Effector memory CD8-positive, alpha-beta T cell (primary cell): ENCODE measurements around the gene RABGAP1L.
"Not testable (repeated sequence)": the region's sequence is repeated elsewhere in the genome, so short reads cannot be mapped to it uniquely, and the experiment has no call there.

Source experiments
- ATAC-seq: fragments of 150-1000 bp; cut with Tn5 transposase; replicated peaks from 2 replicates; pipeline ENCODE4 v1.10.0; 2021; ENCODE audit warnings: mild to moderate bottlenecking, moderate library complexity
- DNase-seq, 3 experiments: peaks; one replicate each; pipeline ENCODE4 v3.0.0; 2021
- H3K27ac Mint-ChIP-seq, 2 donors: one replicate each; pipeline ENCODE4 v1.8.0; 2022; ENCODE audit warnings: mild to moderate bottlenecking in 2 of 2, mixed read lengths in 2 of 2, moderate library complexity in 2 of 2
- H3K27me3 Mint-ChIP-seq, 2 donors: one replicate each; pipeline ENCODE4 v1.8.0; 2022; ENCODE audit warnings: mixed read lengths in 2 of 2
- H3K36me3 Mint-ChIP-seq: one replicate; pipeline ENCODE4 v1.8.0; 2022; ENCODE audit warnings: mild to moderate bottlenecking, moderate library complexity, mixed read lengths; ENCODE audit not compliant: insufficient read depth
- H3K4me1 Mint-ChIP-seq, 2 donors: one replicate each; pipeline ENCODE4 v1.8.0; 2022; ENCODE audit warnings: low read depth in 2 of 2, mixed read lengths in 2 of 2
- H3K4me3 Mint-ChIP-seq, 2 donors: one replicate each; pipeline ENCODE4 v1.8.0; 2022; ENCODE audit warnings: mild to moderate bottlenecking in 2 of 2, mixed read lengths in 2 of 2, moderate library complexity in 2 of 2
- H3K9me3 Mint-ChIP-seq, 2 donors: one replicate each; pipeline ENCODE4 v1.8.0; 2022; ENCODE audit warnings: mixed read lengths in 2 of 2
- total RNA-seq, 9 experiments: gene quantifications; one replicate each; lab custom pipeline; 2026; lab: John Stamatoyannopoulos, UW

Gene RABGAP1L
- total RNA-seq = 63.3 to 373 (median 195) reads per million in 9 experiments

DNA sequence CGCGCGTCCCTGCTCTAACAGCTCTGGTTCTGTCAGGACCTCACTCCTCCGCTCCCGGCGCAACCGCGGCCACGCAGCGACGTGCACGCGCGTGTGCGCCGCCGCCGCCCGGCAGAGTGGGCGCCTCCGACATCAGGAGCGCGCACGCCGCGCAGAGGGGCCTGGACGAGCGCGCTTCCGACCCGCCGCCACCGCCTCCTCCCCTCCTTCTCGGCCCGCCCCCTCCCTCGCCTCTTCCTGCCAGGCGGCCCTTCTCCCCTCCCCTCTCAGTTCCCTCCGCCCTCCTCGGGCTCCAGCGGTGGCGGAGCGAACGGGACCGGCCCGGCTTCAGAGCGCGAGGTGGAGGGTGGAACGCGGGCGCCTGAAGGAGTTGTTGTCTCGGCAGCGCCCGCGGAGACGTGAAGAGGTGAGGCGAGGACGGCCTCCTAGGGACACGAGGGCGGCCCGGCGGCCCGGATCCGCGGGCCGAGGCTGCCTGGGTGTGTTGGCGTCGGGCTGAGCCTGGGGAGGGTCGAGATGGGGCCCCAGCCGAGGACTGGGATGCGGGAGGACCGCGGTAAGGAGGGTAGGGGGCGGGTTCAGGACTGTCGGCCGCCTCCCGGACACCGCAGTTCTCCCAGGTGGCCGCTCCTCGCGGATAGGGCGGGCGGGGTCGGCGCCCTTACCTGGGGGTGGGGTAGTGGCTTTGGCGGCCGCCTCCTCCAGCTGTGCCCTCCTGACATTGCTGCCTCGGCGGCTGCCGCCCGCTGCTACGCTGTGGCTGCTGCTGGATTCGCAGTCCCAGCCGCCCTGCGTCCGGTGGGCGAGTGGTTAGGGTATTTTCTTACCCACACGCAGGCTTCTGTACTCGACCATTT, at the start of gene RABGAP1L:
TSS of gene RABGAP1L (plus strand) at position 269 of the 857 bp plus-strand sequence.
- Mint-ChIP-seq H3K4me1 (peaks cover 40 to 69% of the 10 kb centered on the region in 2 donors), H3K36me3 (peaks cover 20% of the 10 kb centered on the region), H3K27me3 (no peaks in the 10 kb centered on the region), H3K4me3 (peak within 1 kb of the TSS; percentile 95 to 96), H3K27ac (peak within 1 kb of the TSS; percentile 96), H3K9me3 (no peaks in the 10 kb centered on the region)
- ATAC-seq = peak; percentile 78
- peak; percentile 86 to 88 (median 88) for DNase-seq

DNA sequence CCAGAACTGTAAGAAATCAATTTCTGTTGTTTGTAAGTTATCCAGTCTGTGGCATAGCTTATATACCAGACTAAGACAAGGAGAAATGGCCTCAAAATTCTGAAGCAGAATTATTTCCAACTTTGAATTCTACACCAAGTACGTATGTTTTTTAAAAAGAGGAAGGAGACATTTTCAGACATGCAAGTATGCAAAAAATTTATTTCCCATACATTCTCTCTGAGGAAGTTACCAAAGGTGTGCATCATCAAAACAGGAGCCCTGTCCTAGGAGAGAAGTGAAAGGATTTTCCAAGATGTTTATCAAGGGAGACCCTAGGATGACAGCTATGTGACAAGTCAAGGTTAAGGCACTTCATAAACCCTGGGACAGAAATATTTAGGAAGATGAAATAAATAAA, 49.3 kb upstream of the RABGAP1L start:
- Mint-ChIP-seq H3K36me3 (no peaks in the 10 kb centered on the region), H3K27ac (no peak overlapping the region), H3K4me1 (no peaks in the 10 kb centered on the region)

GRCh38 chr1:174112489-174113162, 46.7 kb upstream of the RABGAP1L start:
- Mint-ChIP-seq H3K36me3 (no peaks in the 10 kb centered on the region), H3K9me3 (no peaks in the 10 kb centered on the region), H3K27me3 (peaks cover 0 to 7% of the 10 kb centered on the region in 2 donors), H3K4me3 (no peak overlapping the region), H3K4me1 (no peaks in the 10 kb centered on the region), H3K27ac (no peak overlapping the region)
- no peak for DNase-seq
- no peak for ATAC-seq

More for the DNA sequence above, 49.3 kb upstream of the RABGAP1L start:
- H3K9me3 Mint-ChIP-seq = no peaks in the 10 kb centered on the region
- no peak for DNase-seq
- H3K4me3 Mint-ChIP-seq = no peak overlapping the region
- H3K27me3 Mint-ChIP-seq = peaks cover 0 to 18% of the 10 kb centered on the region in 2 donors
- no peak for ATAC-seq

- DNase-seq (no peak), ATAC-seq (no peak)
- no peak overlapping the region for H3K4me3 Mint-ChIP-seq
- H3K9me3 Mint-ChIP-seq = no peaks in the 10 kb centered on the region
- no peaks in the 10 kb centered on the region for H3K4me1 Mint-ChIP-seq
- H3K27ac Mint-ChIP-seq = no peak overlapping the region
- H3K27me3 Mint-ChIP-seq = peaks cover 0 to 1% of the 10 kb centered on the region in 2 donors
- no peaks in the 10 kb centered on the region for H3K36me3 Mint-ChIP-seq
Observed at GRCh38 chr1:174114106-174114505, 45.2 kb upstream of the RABGAP1L start.

DNA sequence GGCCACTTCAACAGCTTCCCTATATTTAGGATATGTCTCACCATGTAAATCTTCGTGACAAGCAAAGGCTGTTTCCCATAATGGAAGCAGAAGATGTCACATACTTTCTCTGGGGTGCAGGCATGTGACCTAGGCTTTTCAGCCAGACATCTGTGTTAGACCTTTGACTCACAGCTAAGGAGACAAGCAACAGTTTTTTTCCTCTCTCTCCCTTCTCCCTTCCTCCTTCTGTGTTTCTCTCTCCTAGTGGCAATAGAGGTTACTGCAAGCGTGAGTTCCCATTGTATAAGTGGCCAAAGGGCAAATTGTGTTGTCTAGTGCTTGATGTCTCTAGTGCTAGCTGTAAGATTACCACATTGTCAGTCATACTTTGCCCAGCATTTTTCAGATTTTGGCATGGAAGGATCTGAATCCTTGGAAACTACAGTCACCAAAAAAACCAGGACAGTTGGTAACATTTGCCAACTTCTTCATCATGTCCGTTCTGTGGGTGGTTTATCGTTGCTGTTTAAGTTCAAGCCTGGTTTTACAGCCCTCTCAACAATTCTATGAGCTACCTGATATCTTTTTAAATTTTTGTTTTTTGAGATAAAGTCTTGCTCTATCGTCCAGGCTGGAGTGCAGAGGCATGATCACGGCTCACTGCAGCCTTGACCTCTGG, 44.4 kb upstream of the RABGAP1L start:
- Mint-ChIP-seq H3K9me3 (no peaks in the 10 kb centered on the region), H3K27ac (no peak overlapping the region), H3K27me3 (no peaks in the 10 kb centered on the region), H3K36me3 (no peaks in the 10 kb centered on the region), H3K4me1 (no peaks in the 10 kb centered on the region), H3K4me3 (no peak overlapping the region)
- peak; percentile 71 for ATAC-seq
- peak; percentile 15 to 32 (median 20) for DNase-seq

- Mint-ChIP-seq H3K4me1 (no peaks in the 10 kb centered on the region), H3K27ac (no peak overlapping the region), H3K9me3 (peaks cover 0 to 2% of the 10 kb centered on the region in 2 donors), H3K27me3 (no peaks in the 10 kb centered on the region), H3K4me3 (no peak overlapping the region), H3K36me3 (no peaks in the 10 kb centered on the region)
- ATAC-seq (no peak), DNase-seq (no peak)
Observed at GRCh38 chr1:174116042-174116441, 43.3 kb upstream of the RABGAP1L start.

- Mint-ChIP-seq H3K4me3 (no peak overlapping the region), H3K27ac (no peak overlapping the region), H3K9me3 (peaks cover 2% of the 10 kb centered on the region in 2 donors), H3K27me3 (no peaks in the 10 kb centered on the region), H3K36me3 (no peaks in the 10 kb centered on the region), H3K4me1 (no peaks in the 10 kb centered on the region)
- DNase-seq (no peak), ATAC-seq (no peak)
Observed at GRCh38 chr1:174118751-174119150, 40.6 kb upstream of the RABGAP1L start.

DNA sequence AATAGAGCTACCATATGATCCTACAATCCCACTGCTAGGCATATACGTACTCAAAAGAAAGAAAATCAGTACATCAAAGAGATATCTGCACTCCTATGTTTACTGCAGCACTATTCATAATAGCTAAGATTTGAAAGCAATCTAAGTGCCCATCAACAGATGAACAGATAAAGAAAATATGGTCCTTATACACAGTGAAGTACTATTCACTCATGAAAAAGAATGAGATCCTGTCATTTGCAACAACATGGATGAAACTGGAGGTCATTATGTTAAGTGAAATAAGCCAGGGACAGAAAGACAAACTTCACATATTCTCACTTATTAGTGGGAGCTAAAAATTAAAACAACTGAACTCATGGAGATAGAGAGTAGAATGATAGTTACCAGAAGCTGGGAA, 37.0 kb upstream of the RABGAP1L start:
- not testable (repeated sequence) for H3K36me3 Mint-ChIP-seq, DNase-seq, H3K27ac Mint-ChIP-seq, H3K27me3 Mint-ChIP-seq, H3K4me3 Mint-ChIP-seq, H3K9me3 Mint-ChIP-seq, H3K4me1 Mint-ChIP-seq, ATAC-seq

DNA sequence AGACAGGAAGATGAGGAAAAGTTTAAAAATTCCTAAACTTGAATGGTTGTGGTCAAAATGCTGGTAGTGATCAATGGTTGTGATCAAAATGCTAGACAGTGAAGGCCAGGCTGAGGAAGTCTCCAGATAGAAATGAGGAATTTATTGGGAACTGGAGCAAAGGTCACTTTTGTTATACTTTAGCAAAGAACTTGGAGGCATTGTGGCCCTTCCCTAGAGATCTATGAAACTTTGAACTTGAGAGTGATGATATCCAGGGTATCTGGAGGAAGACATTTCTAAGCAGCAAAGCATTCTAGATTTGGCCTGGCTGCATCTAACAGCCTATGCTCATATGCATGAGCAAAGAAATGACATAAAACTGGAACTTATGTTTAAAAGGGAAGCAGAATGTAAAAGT, 35.5 kb upstream of the RABGAP1L start:
- Mint-ChIP-seq H3K27ac (no peak overlapping the region), H3K4me1 (no peaks in the 10 kb centered on the region), H3K36me3 (no peaks in the 10 kb centered on the region), H3K27me3 (no peaks in the 10 kb centered on the region), H3K4me3 (no peak overlapping the region), H3K9me3 (peaks cover 4 to 7% of the 10 kb centered on the region in 2 donors)
- DNase-seq (no peak), ATAC-seq (no peak)

GRCh38 chr1:174127176-174127575, 32.1 kb upstream of the RABGAP1L start:
- H3K4me1 Mint-ChIP-seq, DNase-seq, H3K36me3 Mint-ChIP-seq, H3K4me3 Mint-ChIP-seq, H3K27ac Mint-ChIP-seq, H3K9me3 Mint-ChIP-seq, H3K27me3 Mint-ChIP-seq, ATAC-seq: not testable (repeated sequence)

GRCh38 chr1:174131032-174131638, 28.2 kb upstream of the RABGAP1L start:
- no peak for ATAC-seq

DNA sequence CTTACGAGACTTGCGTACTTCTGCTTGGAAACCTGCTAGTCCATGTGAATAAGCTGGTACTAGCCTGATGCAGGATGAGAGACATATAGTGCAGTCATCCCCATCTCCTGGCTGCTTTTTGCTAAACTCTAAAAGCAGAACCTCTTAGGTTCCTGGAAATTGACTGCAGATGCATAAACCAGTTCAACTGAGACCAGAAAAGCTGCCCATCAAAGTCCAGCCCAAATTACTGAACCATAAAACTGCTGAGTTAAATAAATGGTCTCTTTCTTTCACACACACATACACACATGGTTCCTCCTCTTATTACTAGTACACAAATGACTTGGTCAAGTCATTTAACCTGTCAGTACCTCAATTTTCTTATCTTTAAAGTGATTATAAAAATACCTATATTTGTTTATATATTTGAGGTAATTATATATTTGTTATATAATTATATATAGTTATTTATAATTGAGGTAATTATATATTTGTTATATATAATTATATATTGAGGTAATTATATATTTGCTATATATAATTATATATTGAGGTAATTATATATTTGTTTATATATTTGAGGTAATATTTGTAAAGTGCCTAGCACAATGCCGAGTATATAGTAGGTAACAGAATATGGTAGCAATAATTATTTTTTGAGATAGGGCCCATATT, 25.2 kb upstream of the RABGAP1L start:
- no peak overlapping the region for H3K27ac Mint-ChIP-seq
- H3K36me3 Mint-ChIP-seq = peaks cover 3% of the 10 kb centered on the region
- ATAC-seq (no peak), DNase-seq (no peak)
- no peaks in the 10 kb centered on the region for H3K4me1 Mint-ChIP-seq
- H3K27me3 Mint-ChIP-seq = no peaks in the 10 kb centered on the region
- no peaks in the 10 kb centered on the region for H3K9me3 Mint-ChIP-seq
- no peak overlapping the region for H3K4me3 Mint-ChIP-seq

More at GRCh38 chr1:174131032-174131638, 28.2 kb upstream of the RABGAP1L start:
- no peak for DNase-seq
- Mint-ChIP-seq H3K9me3 (no peaks in the 10 kb centered on the region), H3K27ac (no peak overlapping the region), H3K27me3 (no peaks in the 10 kb centered on the region), H3K36me3 (peaks cover 3% of the 10 kb centered on the region), H3K4me1 (no peaks in the 10 kb centered on the region), H3K4me3 (no peak overlapping the region)

DNA sequence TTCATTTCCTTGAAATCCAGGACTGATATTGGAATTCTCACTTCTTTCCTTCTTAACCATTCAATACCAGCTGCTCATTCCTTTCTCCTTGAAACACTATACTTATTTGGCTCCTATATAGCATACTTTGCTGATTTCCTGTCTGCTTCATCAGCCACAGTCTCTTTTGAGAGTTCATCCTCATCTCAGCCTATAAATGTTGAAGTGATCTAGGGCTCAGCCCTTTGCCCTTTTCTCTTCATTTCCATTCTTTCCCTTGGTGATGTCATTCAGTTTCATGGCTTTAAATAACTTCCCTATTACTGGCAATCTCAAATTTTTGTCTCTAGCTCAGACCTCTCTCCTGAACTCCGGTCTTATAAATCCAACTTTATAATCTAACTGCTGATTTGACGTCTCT, 24.1 kb upstream of the RABGAP1L start:
- no peak for DNase-seq
- ATAC-seq = no peak
- Mint-ChIP-seq H3K27ac (no peak overlapping the region), H3K9me3 (no peaks in the 10 kb centered on the region), H3K4me3 (no peak overlapping the region), H3K36me3 (peaks cover 3% of the 10 kb centered on the region), H3K27me3 (no peaks in the 10 kb centered on the region), H3K4me1 (no peaks in the 10 kb centered on the region)
